ENCODE data around the gene TRAF1.

Gene TRAF1

GRCh38 chr9:120931231-120932085 is 4.9 kb upstream of the TRAF1 start:
- Histone ChIP-seq H3K9ac (ENCODE audit: insufficient read length) (no peak overlapping the region), H3K9me3 (ENCODE audit: low read depth, low read length) (no peaks in the 10 kb centered on the region), H3K27ac (no peak overlapping the region), H3K4me3 (no peak overlapping the region), H3K36me3 (ENCODE audit: insufficient read depth, low read length) (no peaks in the 10 kb centered on the region)
- no peak for TF ChIP-seq FOXP2 (optimal IDR thresholded peaks at IDR 0.05; ENCODE audit: control extremely low read depth, extremely low read length, insufficient read depth)
- TF ChIP-seq POLR2AphosphoS5 (IDR thresholded peaks at IDR 0.05; ENCODE audit: borderline replicate concordance, low read depth, low read length) = no peak
- TF ChIP-seq EZH2 (IDR thresholded peaks at IDR 0.05) = no peak
- DNase-seq (ENCODE audit: low read depth, low spot score) = no peak

- no peak for TF ChIP-seq EZH2 (IDR thresholded peaks at IDR 0.05)
- TF ChIP-seq FOXP2 (optimal IDR thresholded peaks at IDR 0.05; ENCODE audit: control extremely low read depth, extremely low read length, insufficient read depth) = no peak
- no peak overlapping the region for H3K9ac ChIP-seq (ENCODE audit: insufficient read length)
- no peak overlapping the region for H3K4me3 ChIP-seq
- DNase-seq (ENCODE audit: low read depth, low spot score) = no peak
- H3K9me3 ChIP-seq (ENCODE audit: low read depth, low read length) = no peaks in the 10 kb centered on the region
- H3K27ac ChIP-seq = no peak overlapping the region
- H3K36me3 ChIP-seq (ENCODE audit: insufficient read depth, low read length) = no peaks in the 10 kb centered on the region
These were observed 2.7 kb upstream of the TRAF1 start for GRCh38 chr9:120929229-120929791.

- no peak for TF ChIP-seq POLR2AphosphoS5 (IDR thresholded peaks at IDR 0.05; ENCODE audit: borderline replicate concordance, low read depth, low read length)
- TF ChIP-seq EZH2 (IDR thresholded peaks at IDR 0.05) = no peak
- no peak for TF ChIP-seq FOXP2 (optimal IDR thresholded peaks at IDR 0.05; ENCODE audit: control extremely low read depth, extremely low read length, insufficient read depth)
- H3K9me3 ChIP-seq (ENCODE audit: low read depth, low read length) = no peaks in the 10 kb centered on the region
- no peak overlapping the region for H3K9ac ChIP-seq (ENCODE audit: insufficient read length)
- no peak overlapping the region for H3K4me3 ChIP-seq
- no peaks in the 10 kb centered on the region for H3K36me3 ChIP-seq (ENCODE audit: insufficient read depth, low read length)
- DNase-seq (ENCODE audit: low read depth, low spot score) = no peak
- H3K27ac ChIP-seq = no peak overlapping the region
These were observed 2.1 kb upstream of the TRAF1 start for GRCh38 chr9:120928483-120929228.

- Histone ChIP-seq H3K9me3 (ENCODE audit: low read depth, low read length) (no peaks in the 10 kb centered on the region), H3K4me3 (no peak overlapping the region), H3K9ac (ENCODE audit: insufficient read length) (no peak overlapping the region), H3K36me3 (ENCODE audit: insufficient read depth, low read length) (no peaks in the 10 kb centered on the region), H3K27ac (no peak overlapping the region)
- DNase-seq (ENCODE audit: low read depth, low spot score) = no peak
- TF ChIP-seq EZH2 (IDR thresholded peaks at IDR 0.05) = no peak
- no peak for TF ChIP-seq POLR2AphosphoS5 (IDR thresholded peaks at IDR 0.05; ENCODE audit: borderline replicate concordance, low read depth, low read length)
- TF ChIP-seq FOXP2 (optimal IDR thresholded peaks at IDR 0.05; ENCODE audit: control extremely low read depth, extremely low read length, insufficient read depth) = no peak
These were observed 1.5 kb upstream of the TRAF1 start for GRCh38 chr9:120928015-120928482.

GRCh38 chr9:120927269-120928014 is 846 bp upstream of the TRAF1 start:
- no peaks in the 10 kb centered on the region for H3K36me3 ChIP-seq (ENCODE audit: insufficient read depth, low read length)

GRCh38 chr9:120925535-120926396 is 830 bp downstream of the TRAF1 start:
- DNase-seq (ENCODE audit: low read depth, low spot score) = no peak
- no peak overlapping the region for H3K27ac ChIP-seq

More at GRCh38 chr9:120927269-120928014, 846 bp upstream of the TRAF1 start:
- TF ChIP-seq FOXP2 (optimal IDR thresholded peaks at IDR 0.05; ENCODE audit: control extremely low read depth, extremely low read length, insufficient read depth) (no peak), EZH2 (IDR thresholded peaks at IDR 0.05) (no peak), POLR2AphosphoS5 (IDR thresholded peaks at IDR 0.05; ENCODE audit: borderline replicate concordance, low read depth, low read length) (no peak)
- DNase-seq (ENCODE audit: low read depth, low spot score) = no peak
- H3K4me3 ChIP-seq = no peak overlapping the region
- no peak overlapping the region for H3K9ac ChIP-seq (ENCODE audit: insufficient read length)
- H3K9me3 ChIP-seq (ENCODE audit: low read depth, low read length) = no peaks in the 10 kb centered on the region
- no peak overlapping the region for H3K27ac ChIP-seq

More at GRCh38 chr9:120925535-120926396, 830 bp downstream of the TRAF1 start:
- Histone ChIP-seq H3K36me3 (ENCODE audit: insufficient read depth, low read length) (no peaks in the 10 kb centered on the region), H3K4me3 (no peak overlapping the region), H3K9ac (ENCODE audit: insufficient read length) (no peak overlapping the region), H3K9me3 (ENCODE audit: low read depth, low read length) (no peaks in the 10 kb centered on the region)
- TF ChIP-seq EZH2 (IDR thresholded peaks at IDR 0.05) (no peak), POLR2AphosphoS5 (IDR thresholded peaks at IDR 0.05; ENCODE audit: borderline replicate concordance, low read depth, low read length) (no peak), FOXP2 (optimal IDR thresholded peaks at IDR 0.05; ENCODE audit: control extremely low read depth, extremely low read length, insufficient read depth) (no peak)
